ENCODE measurements around the gene ZSWIM2.

DNA sequence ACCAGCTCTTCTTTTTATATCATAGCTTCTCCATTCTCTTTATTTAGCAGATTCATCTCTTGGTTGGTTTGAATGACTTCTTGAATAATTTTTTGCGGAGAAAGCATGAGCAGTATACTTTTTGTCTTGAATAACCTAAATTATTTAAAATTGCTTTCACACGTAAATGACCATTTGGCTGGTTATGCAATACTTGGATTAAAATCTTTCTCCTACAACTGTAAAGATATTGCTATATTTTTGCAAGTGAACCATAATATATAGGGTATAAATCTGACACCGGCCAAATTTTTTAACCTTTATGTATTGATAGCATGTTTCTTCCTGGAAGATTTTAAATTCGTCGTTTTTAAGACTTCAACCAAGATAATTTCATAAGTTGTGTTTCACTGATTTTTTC, 6.2 kb upstream of the ZSWIM2 start:
- TF ChIP-seq, protein P1, sequence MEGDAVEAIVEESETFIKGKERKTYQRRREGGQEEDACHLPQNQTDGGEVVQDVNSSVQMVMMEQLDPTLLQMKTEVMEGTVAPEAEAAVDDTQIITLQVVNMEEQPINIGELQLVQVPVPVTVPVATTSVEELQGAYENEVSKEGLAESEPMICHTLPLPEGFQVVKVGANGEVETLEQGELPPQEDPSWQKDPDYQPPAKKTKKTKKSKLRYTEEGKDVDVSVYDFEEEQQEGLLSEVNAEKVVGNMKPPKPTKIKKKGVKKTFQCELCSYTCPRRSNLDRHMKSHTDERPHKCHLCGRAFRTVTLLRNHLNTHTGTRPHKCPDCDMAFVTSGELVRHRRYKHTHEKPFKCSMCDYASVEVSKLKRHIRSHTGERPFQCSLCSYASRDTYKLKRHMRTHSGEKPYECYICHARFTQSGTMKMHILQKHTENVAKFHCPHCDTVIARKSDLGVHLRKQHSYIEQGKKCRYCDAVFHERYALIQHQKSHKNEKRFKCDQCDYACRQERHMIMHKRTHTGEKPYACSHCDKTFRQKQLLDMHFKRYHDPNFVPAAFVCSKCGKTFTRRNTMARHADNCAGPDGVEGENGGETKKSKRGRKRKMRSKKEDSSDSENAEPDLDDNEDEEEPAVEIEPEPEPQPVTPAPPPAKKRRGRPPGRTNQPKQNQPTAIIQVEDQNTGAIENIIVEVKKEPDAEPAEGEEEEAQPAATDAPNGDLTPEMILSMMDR (conservative IDR thresholded peaks at IDR 0.05; ENCODE audit: low read depth, low read length): no peak
- TF ChIP-seq MAFK (IDR thresholded peaks at IDR 0.05; ENCODE audit: low read depth, low read length) (no peak), USF2 (IDR thresholded peaks at IDR 0.05; ENCODE audit: low read depth, low read length) (no peak), RFX5 (IDR thresholded peaks at IDR 0.05; ENCODE audit: low read depth, low read length) (no peak), POLR2A (IDR thresholded peaks at IDR 0.05; ENCODE audit: low read depth, low read length) (no peak), MAZ (IDR thresholded peaks at IDR 0.05; ENCODE audit: borderline replicate concordance, low read depth, low read length) (no peak), BHLHE40 (IDR thresholded peaks at IDR 0.05; ENCODE audit: low read depth, low read length) (no peak), RAD21 (IDR thresholded peaks at IDR 0.05; ENCODE audit: low read length) (no peak), NFE2L2 (IDR thresholded peaks at IDR 0.05; ENCODE audit: low read depth, low read length) (no peak), SMC3 (IDR thresholded peaks at IDR 0.05; ENCODE audit: low read depth, low read length) (no peak), CEBPB (IDR thresholded peaks at IDR 0.05; ENCODE audit: low read depth, low read length) (no peak), MXI1 (IDR thresholded peaks at IDR 0.05; ENCODE audit: borderline replicate concordance, low read depth, low read length) (no peak), FOS (IDR thresholded peaks at IDR 0.05; ENCODE audit: low read depth, low read length) (no peak)
- TF ChIP-seq, protein P2, sequence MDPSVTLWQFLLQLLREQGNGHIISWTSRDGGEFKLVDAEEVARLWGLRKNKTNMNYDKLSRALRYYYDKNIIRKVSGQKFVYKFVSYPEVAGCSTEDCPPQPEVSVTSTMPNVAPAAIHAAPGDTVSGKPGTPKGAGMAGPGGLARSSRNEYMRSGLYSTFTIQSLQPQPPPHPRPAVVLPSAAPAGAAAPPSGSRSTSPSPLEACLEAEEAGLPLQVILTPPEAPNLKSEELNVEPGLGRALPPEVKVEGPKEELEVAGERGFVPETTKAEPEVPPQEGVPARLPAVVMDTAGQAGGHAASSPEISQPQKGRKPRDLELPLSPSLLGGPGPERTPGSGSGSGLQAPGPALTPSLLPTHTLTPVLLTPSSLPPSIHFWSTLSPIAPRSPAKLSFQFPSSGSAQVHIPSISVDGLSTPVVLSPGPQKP (IDR thresholded peaks at IDR 0.05; ENCODE audit: borderline replicate concordance, low read depth, low read length): no peak
